CD4-positive, alpha-beta T cell treated with Interleukin-2 at 100 ng/mL for 4 hours (primary cell): Measurements from ENCODE around the gene SLC52A1.
"Not testable (repeated sequence)": the region's sequence is repeated elsewhere in the genome, so short reads cannot be mapped to it uniquely, and the experiment has no call there.

Experiments
- DNase-seq: peaks from one replicate; pipeline ENCODE4 v3.0.0-alpha.2; 2020; ENCODE audit warnings: low spot score

The SLC52A1 gene

GRCh38 chr17:5035315-5035714, at the start of gene SLC52A1:
SLC52A1 (minus strand) TSS chr17:5035426; CDS start chr17:5034606, 820 bp downstream.
- DNase-seq, result no peak

- no peak for DNase-seq
Observed at GRCh38 chr17:5080591-5080990, 45.4 kb upstream of the SLC52A1 start.

GRCh38 chr17:5078106-5079028, 43.1 kb upstream of the SLC52A1 start, which contains the start of gene ZFP3:
ZFP3 (plus strand) TSS chr17:5078467; CDS start chr17:5091505, 13,038 bp downstream.
- peak; percentile 77 for DNase-seq

GRCh38 chr17:5077781-5078105, 42.5 kb upstream of the SLC52A1 start:
- no peak for DNase-seq

- DNase-seq, result not testable (repeated sequence)
Observed at GRCh38 chr17:5077275-5077674, 42.0 kb upstream of the SLC52A1 start.

GRCh38 chr17:5075472-5075871, 40.2 kb upstream of the SLC52A1 start:
- not testable (repeated sequence) for DNase-seq

GRCh38 chr17:5069724-5070123, 34.5 kb upstream of the SLC52A1 start:
- DNase-seq, result no peak

GRCh38 chr17:5068236-5068635, 33.0 kb upstream of the SLC52A1 start:
- no peak for DNase-seq

- no peak for DNase-seq
Observed at GRCh38 chr17:5065227-5065744, 30.1 kb upstream of the SLC52A1 start.

GRCh38 chr17:5055543-5055942, 20.3 kb upstream of the SLC52A1 start:
- DNase-seq, result no peak

GRCh38 chr17:5050278-5050677, 15.1 kb upstream of the SLC52A1 start:
- no peak for DNase-seq

- DNase-seq, result peak; percentile 83
Observed at GRCh38 chr17:5049314-5049841, 14.2 kb upstream of the SLC52A1 start.

GRCh38 chr17:5047446-5047845, 12.2 kb upstream of the SLC52A1 start:
- DNase-seq, result peak; percentile 59

- DNase-seq, result no peak
Observed at GRCh38 chr17:5045496-5045895, 10.3 kb upstream of the SLC52A1 start.

- no peak for DNase-seq
Observed at GRCh38 chr17:5044630-5045029, 9.4 kb upstream of the SLC52A1 start.

GRCh38 chr17:5043524-5043923, 8.3 kb upstream of the SLC52A1 start:
- DNase-seq, result no peak

GRCh38 chr17:5042157-5043022, 7.2 kb upstream of the SLC52A1 start:
- peak; percentile 59 for DNase-seq

GRCh38 chr17:5034651-5035050, 575 bp downstream of the SLC52A1 start:
- no peak for DNase-seq

- DNase-seq, result no peak
Observed at GRCh38 chr17:5034063-5034462, 1.2 kb downstream of the SLC52A1 start.

GRCh38 chr17:5033352-5034015, 1.7 kb downstream of the SLC52A1 start:
- no peak for DNase-seq

GRCh38 chr17:5032865-5033264, 2.4 kb downstream of the SLC52A1 start:
- no peak for DNase-seq
